ENCODE results near the gene RUFY3. TPM values are rescaled to one million over a fixed set of nuclear protein-coding genes. Genes with fewer than 3 reads are reported as not detected.

RUFY3 gene
- total and polyA plus RNA-seq, 4 donors: 17.2 to 122 (median 43.2) TPM

GRCh38 chr4:70743731-70744130 lies 22.0 kb downstream of the RUFY3 start:
- Histone ChIP-seq H3K4me1 (ENCODE audit: control insufficient read depth in 5 of 5, insufficient read depth in 5 of 5, low read length in 5 of 5) (peaks cover 0 to 23% (median 6%) of the 10 kb centered on the region in 5 donors), H3K4me3 (no peak overlapping the region), H3K9me3 (ENCODE audit: control insufficient read depth in 4 of 4, insufficient read depth in 3 of 4, low read length in 3 of 4) (no peaks in the 10 kb centered on the region), H3K9ac (ENCODE audit: insufficient read depth in 1 of 2, low read length in 2 of 2) (no peak overlapping the region), H3K27ac (ENCODE audit: low read depth in 1 of 2, low read length in 1 of 2) (no peak overlapping the region), H3K27me3 (ENCODE audit: control insufficient read depth in 3 of 3, insufficient read depth in 3 of 3, low read length in 2 of 3) (no peaks in the 10 kb centered on the region), H3K36me3 (ENCODE audit: control insufficient read depth in 4 of 4, insufficient read depth in 4 of 4, low read length in 4 of 4) (no peaks in the 10 kb centered on the region)
- no peak for TF ChIP-seq CTCF (IDR thresholded peaks at IDR 0.05; ENCODE audit: control extremely low read depth, extremely low read depth)
- ATAC-seq (ENCODE audit: insufficient read depth, low FRiP score) (no peak), DNase-seq (no peak)
- WGBS, 2 donors: 70 to 81% methylated on average over 1 of the region's 1 CpG

DNA sequence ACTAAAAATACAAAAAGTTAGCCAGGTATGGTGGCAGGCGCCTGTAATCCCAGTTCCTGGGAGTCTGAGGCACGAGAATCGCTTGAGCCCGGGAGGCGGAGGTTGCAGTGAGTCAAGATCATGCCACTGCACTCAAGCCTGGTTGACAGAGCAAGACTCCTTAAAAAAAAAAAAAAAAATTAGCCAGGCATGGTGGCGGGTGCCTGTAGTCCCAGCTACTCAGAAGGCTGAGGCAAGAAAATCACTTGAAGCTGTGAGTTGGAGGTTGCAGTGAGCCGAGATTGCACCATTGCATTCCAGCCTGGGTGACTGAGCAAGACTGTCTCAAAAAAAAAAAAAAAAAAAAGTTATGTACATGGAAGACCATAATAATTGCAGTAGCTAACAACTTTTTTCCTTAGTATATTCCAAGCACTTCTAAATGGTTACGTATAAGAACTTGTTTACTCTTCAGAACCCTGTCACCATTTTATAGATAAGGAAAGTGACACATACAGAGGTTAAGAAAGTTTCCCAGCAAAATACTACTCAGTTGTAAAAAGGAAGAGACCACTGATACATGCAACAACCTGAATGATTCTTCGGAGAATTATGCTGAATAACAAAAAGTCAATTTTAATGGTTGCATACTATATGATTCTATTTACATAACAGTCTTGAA lies 24.5 kb downstream of the RUFY3 start:
- DNase-seq: no peak
- ATAC-seq (ENCODE audit: insufficient read depth, low FRiP score): peak; percentile 80
- no peaks in the 10 kb centered on the region for H3K36me3 ChIP-seq (ENCODE audit: control insufficient read depth in 4 of 4, insufficient read depth in 4 of 4, low read length in 4 of 4)
- H3K9ac ChIP-seq (ENCODE audit: insufficient read depth in 1 of 2, low read length in 2 of 2): no peak overlapping the region
- H3K4me3 ChIP-seq: no peak overlapping the region
- H3K4me1 ChIP-seq (ENCODE audit: control insufficient read depth in 5 of 5, insufficient read depth in 5 of 5, low read length in 5 of 5): peaks cover 0 to 12% (median 8%) of the 10 kb centered on the region in 5 donors
- H3K27ac ChIP-seq (ENCODE audit: low read depth in 1 of 2, low read length in 1 of 2): no peak overlapping the region
- WGBS, 2 donors: 83 to 91% methylated on average over 9 of the region's 9 CpGs
- H3K27me3 ChIP-seq (ENCODE audit: control insufficient read depth in 3 of 3, insufficient read depth in 3 of 3, low read length in 2 of 3): no peaks in the 10 kb centered on the region
- no peaks in the 10 kb centered on the region for H3K9me3 ChIP-seq (ENCODE audit: control insufficient read depth in 4 of 4, insufficient read depth in 3 of 4, low read length in 3 of 4)
- TF ChIP-seq CTCF (IDR thresholded peaks at IDR 0.05; ENCODE audit: control extremely low read depth, extremely low read depth): no peak

DNA sequence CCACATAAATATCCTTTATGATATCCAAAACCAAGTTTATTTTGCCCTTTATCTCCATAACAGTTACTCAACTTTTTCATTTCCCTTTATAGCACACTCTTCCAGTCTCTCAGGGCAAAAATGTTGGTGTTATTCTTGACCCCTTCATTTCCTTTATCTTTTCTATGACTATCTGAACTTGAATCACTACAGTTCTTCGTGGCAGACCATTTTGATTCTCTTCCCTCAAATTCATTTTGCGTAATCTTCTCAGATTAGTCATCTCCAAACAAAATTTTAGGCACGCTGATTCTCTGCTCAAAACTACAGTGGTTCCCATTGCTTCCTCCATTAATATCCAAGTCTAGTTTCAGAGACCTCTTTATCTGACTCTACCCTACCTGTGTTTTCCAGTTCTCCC lies 26.1 kb downstream of the RUFY3 start:
- peaks cover 0 to 4% (median 2%) of the 10 kb centered on the region in 5 donors for H3K4me1 ChIP-seq (ENCODE audit: control insufficient read depth in 5 of 5, insufficient read depth in 5 of 5, low read length in 5 of 5)
- H3K4me3 ChIP-seq: no peak overlapping the region
- no peak overlapping the region for H3K9ac ChIP-seq (ENCODE audit: insufficient read depth in 1 of 2, low read length in 2 of 2)
- no peaks in the 10 kb centered on the region for H3K36me3 ChIP-seq (ENCODE audit: control insufficient read depth in 4 of 4, insufficient read depth in 4 of 4, low read length in 4 of 4)
- WGBS, 2 donors: 74 to 80% methylated on average over 3 of the region's 3 CpGs
- no peak for TF ChIP-seq CTCF (IDR thresholded peaks at IDR 0.05; ENCODE audit: control extremely low read depth, extremely low read depth)
- no peaks in the 10 kb centered on the region for H3K9me3 ChIP-seq (ENCODE audit: control insufficient read depth in 4 of 4, insufficient read depth in 3 of 4, low read length in 3 of 4)
- no peaks in the 10 kb centered on the region for H3K27me3 ChIP-seq (ENCODE audit: control insufficient read depth in 3 of 3, insufficient read depth in 3 of 3, low read length in 2 of 3)
- H3K27ac ChIP-seq (ENCODE audit: low read depth in 1 of 2, low read length in 1 of 2): no peak overlapping the region
- no peak for ATAC-seq (ENCODE audit: insufficient read depth, low FRiP score)
- no peak for DNase-seq

GRCh38 chr4:70749313-70749712 lies 27.5 kb downstream of the RUFY3 start:
- Histone ChIP-seq H3K27ac (ENCODE audit: low read depth in 1 of 2, low read length in 1 of 2) (no peak overlapping the region), H3K9ac (ENCODE audit: insufficient read depth in 1 of 2, low read length in 2 of 2) (no peak overlapping the region), H3K4me1 (ENCODE audit: control insufficient read depth in 5 of 5, insufficient read depth in 5 of 5, low read length in 5 of 5) (peaks cover 0 to 4% (median 2%) of the 10 kb centered on the region in 5 donors), H3K27me3 (ENCODE audit: control insufficient read depth in 3 of 3, insufficient read depth in 3 of 3, low read length in 2 of 3) (no peaks in the 10 kb centered on the region), H3K4me3 (no peak overlapping the region), H3K36me3 (ENCODE audit: control insufficient read depth in 4 of 4, insufficient read depth in 4 of 4, low read length in 4 of 4) (no peaks in the 10 kb centered on the region), H3K9me3 (ENCODE audit: control insufficient read depth in 4 of 4, insufficient read depth in 3 of 4, low read length in 3 of 4) (no peaks in the 10 kb centered on the region)
- TF ChIP-seq CTCF (IDR thresholded peaks at IDR 0.05; ENCODE audit: control extremely low read depth, extremely low read depth): no peak
- 70 to 89% methylated on average over 1 of the region's 1 CpG for WGBS, 2 donors
- DNase-seq (no peak), ATAC-seq (ENCODE audit: insufficient read depth, low FRiP score) (no peak)

Measured in lung (tissue), 12 donors.